ENCODE results near the gene FOXA3. TPM values are rescaled to one million over a fixed set of nuclear protein-coding genes. Genes with fewer than 3 reads are reported as not detected.

FOXA3 gene
- total and polyA plus RNA-seq, 2 experiments from 2014 or later = 14.6 to 18.6 TPM

DNA sequence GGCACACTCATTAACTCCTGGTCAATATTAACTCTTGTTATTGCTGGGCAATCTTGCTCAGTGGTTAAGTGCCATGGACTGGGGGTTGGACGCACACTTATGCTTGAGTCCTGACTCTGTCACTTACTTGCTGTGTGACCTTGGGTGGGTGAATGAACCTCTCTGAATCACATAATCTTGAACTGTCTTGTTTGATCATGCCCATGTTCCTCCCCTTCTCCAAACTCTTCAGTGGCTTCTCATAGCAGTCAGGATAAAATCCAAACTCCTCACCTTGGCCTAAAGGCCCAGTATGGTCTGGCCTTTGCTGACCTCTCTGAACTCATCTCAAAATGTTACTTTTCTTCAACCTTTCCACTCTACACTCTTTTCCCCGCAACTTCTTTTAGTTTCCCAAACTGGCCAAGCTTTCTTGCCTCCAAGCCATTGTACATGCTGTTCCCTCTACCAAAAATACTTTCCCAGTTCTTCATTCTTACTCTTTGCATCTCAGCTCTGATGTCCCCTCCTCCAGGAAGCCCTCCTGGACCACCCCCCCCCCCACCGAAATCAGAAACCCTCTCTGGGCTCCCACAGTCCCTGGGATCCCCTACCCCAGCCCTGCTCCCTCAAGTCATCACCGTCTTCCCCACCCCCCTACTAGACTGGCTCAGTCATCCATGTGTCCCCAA is 35.9 kb downstream of the FOXA3 start:
- Histone ChIP-seq H3K27ac (no peak overlapping the region), H2AFZ (no peak overlapping the region), H4K20me1 (ENCODE audit: insufficient read depth, poor library complexity, severe bottlenecking) (peaks cover 6% of the 10 kb centered on the region), H3K4me1 (ENCODE audit: insufficient read depth) (peaks cover 24% of the 10 kb centered on the region), H3K36me3 (replicated peaks; ENCODE audit: insufficient read depth, low read depth) (no peaks in the 10 kb centered on the region), H3K27me3 (no peaks in the 10 kb centered on the region), H3K4me2 (peak overlapping the region; percentile 97), H3K9me3 (ENCODE audit: low read depth) (no peaks in the 10 kb centered on the region), H3K79me2 (peaks cover 28% of the 10 kb centered on the region), H3K9me2 (replicated peaks; ENCODE audit: insufficient read depth) (no peaks in the 10 kb centered on the region), H3K4me3 (no peak overlapping the region)
- WGBS (ENCODE audit: low lambda C conversion rate, missing lambda C conversion rate) = 97% methylated on average over 3 of the region's 4 CpGs
- DNase-seq (ENCODE audit: low spot score) = no peak
- TF ChIP-seq EZH2phosphoT487 (IDR thresholded peaks at IDR 0.05; ENCODE audit: low read depth, severe bottlenecking, unreplicated experiment) (no peak), EZH2 (IDR thresholded peaks at IDR 0.05; ENCODE audit: borderline replicate concordance) (no peak), CTCF (IDR thresholded peaks at IDR 0.05; ENCODE audit: poor library complexity) (no peak)

DNA sequence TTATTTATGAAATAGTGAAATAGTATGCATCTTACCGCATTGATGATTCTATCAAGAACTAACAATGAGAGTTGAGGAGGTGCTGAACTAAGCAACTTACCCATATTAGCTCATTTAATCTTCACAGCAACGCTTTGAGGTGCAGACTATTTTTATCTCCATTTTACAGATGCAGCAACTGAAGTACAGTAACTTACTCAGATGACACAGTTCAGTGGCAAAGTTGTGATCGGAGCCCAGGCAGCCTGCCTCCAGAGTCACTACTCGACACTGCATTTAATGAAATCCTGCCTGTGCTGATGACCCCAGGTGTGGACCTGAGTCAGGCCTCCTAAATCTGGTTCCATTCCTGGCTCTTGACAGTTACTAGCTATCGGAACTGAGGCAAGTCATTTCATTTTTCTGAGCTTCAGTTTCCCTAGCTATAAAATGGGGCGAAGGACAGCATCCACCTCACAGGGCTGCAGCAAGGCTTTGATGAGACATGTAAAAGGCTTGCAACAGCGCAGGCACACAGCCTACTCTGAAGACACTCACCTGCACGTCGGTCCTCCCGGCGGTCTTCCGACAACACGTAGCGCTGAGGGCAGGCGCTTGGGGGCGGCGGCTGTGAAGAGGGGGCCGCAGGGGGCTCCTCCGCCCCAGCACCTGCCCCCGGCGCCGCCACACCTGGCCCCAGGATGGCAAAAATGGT is 36.8 kb downstream of the FOXA3 start:
- H3K4me2 ChIP-seq = peak overlapping the region; percentile 97
- WGBS (ENCODE audit: low lambda C conversion rate, missing lambda C conversion rate) = 46% methylated on average over 14 of the region's 22 CpGs
- H3K9me3 ChIP-seq (ENCODE audit: low read depth) = no peaks in the 10 kb centered on the region
- no peaks in the 10 kb centered on the region for H3K9me2 ChIP-seq (replicated peaks; ENCODE audit: insufficient read depth)
- no peak overlapping the region for H3K27ac ChIP-seq
- no peak for TF ChIP-seq EZH2phosphoT487 (IDR thresholded peaks at IDR 0.05; ENCODE audit: low read depth, severe bottlenecking, unreplicated experiment)
- TF ChIP-seq EZH2 (IDR thresholded peaks at IDR 0.05; ENCODE audit: borderline replicate concordance) = no peak
- TF ChIP-seq CTCF (IDR thresholded peaks at IDR 0.05; ENCODE audit: poor library complexity) = no peak
- peaks cover 6% of the 10 kb centered on the region for H4K20me1 ChIP-seq (ENCODE audit: insufficient read depth, poor library complexity, severe bottlenecking)
- no peaks in the 10 kb centered on the region for H3K27me3 ChIP-seq
- DNase-seq (ENCODE audit: low spot score) = peak; percentile 37
- peaks cover 28% of the 10 kb centered on the region for H3K79me2 ChIP-seq
- peak overlapping the region; percentile 64 for H3K4me3 ChIP-seq
- peak overlapping the region; percentile 57 for H2AFZ ChIP-seq
- peaks cover 21% of the 10 kb centered on the region for H3K4me1 ChIP-seq (ENCODE audit: insufficient read depth)
- H3K36me3 ChIP-seq (replicated peaks; ENCODE audit: insufficient read depth, low read depth) = no peaks in the 10 kb centered on the region

DNA sequence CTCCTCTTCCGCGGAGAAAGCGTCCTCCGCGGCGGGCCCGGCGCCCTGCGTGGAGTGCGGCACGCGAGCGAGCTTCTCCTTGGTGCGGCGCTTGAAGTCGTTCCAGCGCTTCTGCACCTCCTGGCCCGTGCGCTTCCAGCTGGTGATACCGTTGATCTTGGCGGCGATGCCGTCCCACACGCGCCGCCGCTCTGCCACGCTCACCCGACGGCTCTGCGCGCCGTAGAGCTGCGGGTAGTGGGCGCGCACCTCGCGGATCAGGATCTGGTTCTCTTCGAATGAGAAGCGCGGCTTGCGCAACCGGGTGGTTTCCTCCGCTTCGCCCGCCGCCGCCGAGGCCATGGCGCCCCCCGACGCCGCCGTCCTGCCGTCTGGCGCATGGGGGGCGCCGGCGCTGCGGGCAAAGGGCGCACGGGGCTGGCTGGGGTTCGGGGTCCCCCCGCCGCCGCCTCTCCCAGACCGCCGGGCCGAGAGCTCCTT is 37.3 kb downstream of the FOXA3 start:
- peak overlapping the region; percentile 64 for H3K4me3 ChIP-seq
- no peaks in the 10 kb centered on the region for H3K9me3 ChIP-seq (ENCODE audit: low read depth)
- DNase-seq (ENCODE audit: low spot score) = peak; percentile 76
- TF ChIP-seq EZH2 (IDR thresholded peaks at IDR 0.05; ENCODE audit: borderline replicate concordance) (no peak), CTCF (IDR thresholded peaks at IDR 0.05; ENCODE audit: poor library complexity) (no peak), EZH2phosphoT487 (IDR thresholded peaks at IDR 0.05; ENCODE audit: low read depth, severe bottlenecking, unreplicated experiment) (no peak)
- H3K9me2 ChIP-seq (replicated peaks; ENCODE audit: insufficient read depth) = no peaks in the 10 kb centered on the region
- H4K20me1 ChIP-seq (ENCODE audit: insufficient read depth, poor library complexity, severe bottlenecking) = peaks cover 6% of the 10 kb centered on the region
- peak overlapping the region; percentile 57 for H2AFZ ChIP-seq
- 2% methylated on average over 26 of the region's 69 CpGs for WGBS (ENCODE audit: low lambda C conversion rate, missing lambda C conversion rate)
- peaks cover 17% of the 10 kb centered on the region for H3K4me1 ChIP-seq (ENCODE audit: insufficient read depth)
- peak overlapping the region; percentile 97 for H3K4me2 ChIP-seq
- peaks cover 28% of the 10 kb centered on the region for H3K79me2 ChIP-seq
- peak overlapping the region; percentile 6 for H3K27ac ChIP-seq
- H3K36me3 ChIP-seq (replicated peaks; ENCODE audit: insufficient read depth, low read depth) = no peaks in the 10 kb centered on the region
- H3K27me3 ChIP-seq = no peaks in the 10 kb centered on the region
